Prostate gland (tissue), 2 donors: ENCODE data around the gene KCNQ1.

Experiments
- CTCF ChIP-seq, 4 experiments: fragments of 200-600 bp in 2 of 4; fragments of 450-650 bp in 2 of 4; sonication (generic) in 2 of 4; IDR thresholded peaks; 1 replicate in 3 of 4; 2 replicates in 1 of 4; pipeline ENCODE4 v1.5.1; 2016 to 2019; ENCODE audit warnings: antibody characterized with exemption in 4 of 4, mild to moderate bottlenecking in 2 of 4, moderate library complexity in 2 of 4
- POLR2AphosphoS5 ChIP-seq: sonication (generic); formaldehyde crosslinking; IDR thresholded peaks from one replicate; pipeline ENCODE4 v1.6.1; 2017; ENCODE audit warnings: antibody characterized with exemption

- TF ChIP-seq CTCF (IDR thresholded peaks at IDR 0.05) (no peak), POLR2AphosphoS5 (no peak)
These were observed 47.8 kb upstream of the KCNQ1 start for GRCh38 chr11:2397005-2397404.
